ENCODE data around the gene CALN1.
"Not testable (repeated sequence)": the region's sequence is repeated elsewhere in the genome, so short reads cannot be mapped to it uniquely, and the experiment has no call there.

CALN1 gene

GRCh38 chr7:71775648-71776047 is 636.5 kb downstream of the CALN1 start:
- no peak for DNase-seq

- DNase-seq = no peak
Measured at GRCh38 chr7:71772779-71773178, 639.4 kb downstream of the CALN1 start.

GRCh38 chr7:71770269-71770907 is 641.8 kb downstream of the CALN1 start:
- DNase-seq = no peak

GRCh38 chr7:71769326-71769725 is 642.8 kb downstream of the CALN1 start:
- DNase-seq = no peak

- DNase-seq = no peak
Measured at GRCh38 chr7:71768450-71768849, 643.7 kb downstream of the CALN1 start.

GRCh38 chr7:71766016-71766415 is 646.1 kb downstream of the CALN1 start:
- no peak for DNase-seq

GRCh38 chr7:71761336-71761735 is 650.8 kb downstream of the CALN1 start:
- no peak for DNase-seq

- DNase-seq = no peak
Measured at GRCh38 chr7:71754828-71755227, 657.3 kb downstream of the CALN1 start.

GRCh38 chr7:71753956-71754664 is 658.0 kb downstream of the CALN1 start:
- peak; percentile 33 for DNase-seq

GRCh38 chr7:71753236-71753635 is 658.9 kb downstream of the CALN1 start:
- DNase-seq = no peak

- DNase-seq = peak; percentile 82
Measured at GRCh38 chr7:71752171-71752935, 659.8 kb downstream of the CALN1 start.

- DNase-seq = no peak
Measured at GRCh38 chr7:71750290-71750689, 661.8 kb downstream of the CALN1 start.

GRCh38 chr7:71746006-71746405 is 666.1 kb downstream of the CALN1 start:
- peak; percentile 71 for DNase-seq

- no peak for DNase-seq
Measured at GRCh38 chr7:71740174-71740560, 672.0 kb downstream of the CALN1 start.

GRCh38 chr7:71739520-71740173 is 672.5 kb downstream of the CALN1 start:
- DNase-seq = no peak

GRCh38 chr7:71737931-71738540 is 674.1 kb downstream of the CALN1 start:
- not testable (repeated sequence) for DNase-seq

- peak; percentile 85 for DNase-seq
Measured at GRCh38 chr7:71735961-71736556, 676.1 kb downstream of the CALN1 start.

- DNase-seq = peak; percentile 91
Measured at GRCh38 chr7:71733107-71733870, 678.8 kb downstream of the CALN1 start.

GRCh38 chr7:71731740-71732139 is 680.4 kb downstream of the CALN1 start:
- no peak for DNase-seq
